Activated T-cell treated with anti-CD3 and anti-CD28 coated beads, Interleukin-2, amount 50 U/mL, for 4 hours (primary cell): ENCODE results near the gene PPM1H. TPM values are rescaled to one million over a fixed set of nuclear protein-coding genes. Genes with fewer than 3 reads are reported as not detected.

Experiments
- ATAC-seq, 2 donors: fragments of 200-7000 bp; cut with Tn5 transposase; one replicate each; pipeline ENCODE4 v1.10.0; 2021
- DNase-seq: peaks from one replicate; pipeline ENCODE4 v3.0.0-alpha.2; 2020
- H3K27me3 Mint-ChIP-seq: one replicate; pipeline ENCODE4 v1.8.0; 2021; ENCODE audit warnings: low read depth, mixed read lengths
- H3K36me3 Mint-ChIP-seq: one replicate; pipeline ENCODE4 v1.8.0; 2022; ENCODE audit warnings: mixed read lengths; ENCODE audit not compliant: insufficient read depth
- H3K4me1 Mint-ChIP-seq: one replicate; pipeline ENCODE4 v1.8.0; 2021; ENCODE audit warnings: low read depth, mixed read lengths
- H3K4me3 Mint-ChIP-seq: one replicate; pipeline ENCODE4 v1.8.0; 2021; ENCODE audit warnings: mild to moderate bottlenecking, moderate library complexity, mixed read lengths
- H3K9me3 Mint-ChIP-seq: one replicate; pipeline ENCODE4 v1.8.0; 2021; ENCODE audit warnings: mixed read lengths
- total RNA-seq, 3 donors: library from RNA; stranded (reverse); gene quantifications; one replicate each; pipeline ENCODE4 v1.2.1, GENCODE V29; 2021

PPM1H gene
- total RNA-seq, 3 donors from 2014 or later: 0.03 to 0.25 (median 0.19) TPM

DNA sequence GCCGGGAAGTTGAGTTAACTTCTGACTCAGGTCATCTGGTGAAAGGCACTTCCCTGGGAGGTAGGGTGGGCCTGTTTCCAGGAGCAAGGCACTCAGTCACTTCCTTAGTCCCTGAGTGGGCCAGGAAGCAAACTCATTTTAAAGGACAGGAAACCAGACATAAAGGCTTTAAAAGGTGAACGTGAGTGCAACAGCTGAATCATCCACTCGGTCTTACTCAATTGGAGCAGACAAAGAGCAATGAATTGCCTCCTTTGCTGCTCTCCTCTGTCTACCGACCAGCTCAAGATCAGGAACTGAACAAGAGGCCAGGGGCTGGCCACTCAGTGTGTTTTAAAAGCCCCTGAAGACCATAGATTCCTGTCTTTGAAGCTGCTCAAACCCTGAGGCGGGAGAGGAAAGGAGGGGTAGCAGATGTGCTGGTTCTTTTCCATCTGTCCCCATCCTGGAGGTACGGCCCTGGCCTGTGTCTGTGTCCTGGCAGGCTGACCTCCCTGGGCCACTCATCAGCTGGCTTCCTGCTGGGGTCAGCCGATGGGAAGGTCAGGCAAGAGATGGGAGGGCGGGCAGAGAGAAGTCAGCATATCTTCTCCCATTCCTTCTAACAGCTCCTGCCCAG is 148.9 kb downstream of the PPM1H start:
- H3K9me3 Mint-ChIP-seq: no peaks in the 10 kb centered on the region
- H3K4me1 Mint-ChIP-seq: peaks cover 5% of the 10 kb centered on the region
- H3K27me3 Mint-ChIP-seq: peaks cover 2% of the 10 kb centered on the region
- DNase-seq (no peak), ATAC-seq (peak; percentile 27 to 41)
- H3K36me3 Mint-ChIP-seq: no peaks in the 10 kb centered on the region
- H3K4me3 Mint-ChIP-seq: no peak overlapping the region

DNA sequence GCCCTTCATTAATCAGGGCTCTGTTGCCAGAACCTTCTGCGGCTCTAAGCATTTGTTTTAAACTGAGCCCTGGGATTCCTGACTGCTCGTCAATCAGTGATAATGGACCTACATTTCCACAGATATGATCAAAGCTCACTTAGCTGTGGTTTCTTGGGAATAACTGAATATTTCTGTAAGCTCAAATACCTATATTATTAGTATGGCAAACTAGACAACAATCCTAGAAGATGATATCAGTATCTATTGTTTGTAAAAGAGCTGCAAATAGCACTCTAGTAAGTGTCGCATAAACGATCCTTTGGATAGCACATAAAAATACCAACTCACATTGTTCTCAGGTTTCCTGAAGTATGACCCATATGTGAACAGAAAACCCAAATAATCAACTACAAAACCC is 150.4 kb downstream of the PPM1H start:
- ATAC-seq (no peak), DNase-seq (no peak)
- Mint-ChIP-seq H3K9me3 (no peaks in the 10 kb centered on the region), H3K36me3 (no peaks in the 10 kb centered on the region), H3K27me3 (no peaks in the 10 kb centered on the region), H3K4me1 (peaks cover 5% of the 10 kb centered on the region), H3K4me3 (no peak overlapping the region)

DNA sequence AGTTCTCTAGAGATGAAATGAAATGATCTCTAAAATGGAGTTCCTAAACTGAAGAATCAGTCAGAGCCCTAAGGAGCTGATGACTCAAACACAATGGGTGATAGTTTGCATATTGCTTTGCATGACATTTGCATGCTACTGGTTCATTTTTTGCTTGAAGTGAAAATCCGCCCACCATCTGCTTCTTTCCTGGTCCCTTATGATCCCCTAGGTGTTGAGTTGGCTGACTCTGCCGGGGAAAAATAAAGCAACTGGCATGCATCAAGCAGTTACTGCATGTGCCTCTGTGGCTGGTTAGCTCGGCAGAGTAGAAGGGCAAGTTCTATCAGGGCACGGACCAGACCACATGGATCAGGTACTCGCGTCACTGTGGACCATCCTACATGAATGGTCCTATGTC is 151.1 kb downstream of the PPM1H start:
- Mint-ChIP-seq H3K4me3 (no peak overlapping the region), H3K9me3 (no peaks in the 10 kb centered on the region), H3K27me3 (no peaks in the 10 kb centered on the region), H3K4me1 (peaks cover 5% of the 10 kb centered on the region), H3K36me3 (no peaks in the 10 kb centered on the region)
- ATAC-seq: no peak
- no peak for DNase-seq

DNA sequence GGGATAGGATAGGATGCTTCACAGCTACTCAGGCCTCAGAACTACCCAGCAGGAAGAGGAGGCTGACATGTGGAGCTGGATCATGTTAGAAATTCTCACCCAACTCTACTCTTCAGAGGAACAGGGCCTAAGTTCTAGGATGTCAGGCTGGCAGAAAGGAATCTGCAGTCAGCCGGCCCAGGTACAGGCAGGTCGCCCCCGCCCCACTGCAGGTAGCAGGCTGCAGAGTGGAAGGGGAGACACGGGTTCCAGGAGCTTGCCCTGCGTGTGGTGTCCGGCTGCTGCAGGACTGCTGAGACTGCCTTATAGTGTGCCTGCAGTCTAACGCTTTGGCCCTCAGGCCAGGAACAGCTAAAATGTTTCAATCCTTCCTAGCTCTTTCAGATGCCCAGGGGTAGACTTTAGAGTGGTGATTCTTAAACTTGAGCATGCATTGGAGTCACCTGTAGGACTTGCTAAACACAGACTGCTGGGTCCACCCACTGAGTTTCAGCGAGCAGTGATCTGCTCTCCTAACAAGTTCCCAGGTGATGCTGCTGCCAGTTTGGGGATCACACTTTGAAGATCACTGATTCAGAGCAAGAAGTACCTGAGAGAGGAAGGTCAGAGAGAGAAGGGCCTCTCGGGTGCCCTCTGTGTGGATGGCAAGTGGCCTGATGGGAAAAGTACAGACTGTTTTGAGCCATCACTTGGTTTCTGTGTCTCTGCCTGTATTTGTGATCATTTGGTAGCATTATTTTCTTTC is 153.6 kb downstream of the PPM1H start:
- DNase-seq: no peak
- H3K9me3 Mint-ChIP-seq: no peaks in the 10 kb centered on the region
- no peak overlapping the region for H3K4me3 Mint-ChIP-seq
- no peak for ATAC-seq
- H3K4me1 Mint-ChIP-seq: peaks cover 5% of the 10 kb centered on the region
- H3K27me3 Mint-ChIP-seq: no peaks in the 10 kb centered on the region
- H3K36me3 Mint-ChIP-seq: no peaks in the 10 kb centered on the region

DNA sequence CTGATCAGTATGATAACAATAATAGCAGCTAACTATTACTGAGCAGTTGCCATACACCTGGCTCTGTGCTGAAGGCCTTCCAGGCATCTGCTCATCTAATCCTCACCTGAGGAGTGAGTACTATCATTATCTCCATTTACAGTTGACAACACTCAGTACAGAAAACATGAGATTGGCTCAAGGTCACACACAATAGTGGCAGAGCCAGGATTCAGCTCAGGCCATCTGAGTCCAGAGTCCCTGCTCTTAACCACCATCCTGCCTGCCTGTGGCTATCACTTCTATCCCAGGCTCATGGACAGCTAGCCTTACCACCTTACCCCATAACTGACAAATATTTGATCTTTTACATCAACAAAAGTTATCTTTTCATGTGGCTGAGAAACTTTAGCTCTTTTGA is 155.5 kb downstream of the PPM1H start:
- no peaks in the 10 kb centered on the region for H3K27me3 Mint-ChIP-seq
- H3K36me3 Mint-ChIP-seq: no peaks in the 10 kb centered on the region
- DNase-seq (no peak), ATAC-seq (no peak)
- H3K9me3 Mint-ChIP-seq: no peaks in the 10 kb centered on the region
- no peaks in the 10 kb centered on the region for H3K4me1 Mint-ChIP-seq
- H3K4me3 Mint-ChIP-seq: no peak overlapping the region

DNA sequence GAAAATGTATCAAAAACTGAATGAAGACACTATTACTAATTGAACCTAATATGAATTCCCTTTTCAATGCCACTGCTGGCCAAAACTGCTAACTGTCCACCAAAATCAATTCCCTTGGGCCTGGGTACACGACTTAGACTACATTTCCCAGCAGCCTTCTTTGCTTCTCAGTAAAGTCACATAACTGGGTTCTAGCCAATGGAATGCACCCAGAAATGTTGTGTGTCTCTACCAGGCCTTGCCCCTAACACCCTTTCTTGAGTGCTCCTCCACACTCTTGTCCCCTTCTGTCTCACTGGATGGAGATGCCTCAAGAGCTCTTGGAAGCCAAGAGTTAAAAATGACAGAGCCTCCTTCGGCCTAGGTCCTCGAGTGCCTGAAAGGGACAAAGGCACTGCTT is 156.8 kb downstream of the PPM1H start:
- ATAC-seq (no peak), DNase-seq (no peak)
- no peaks in the 10 kb centered on the region for H3K9me3 Mint-ChIP-seq
- no peak overlapping the region for H3K4me3 Mint-ChIP-seq
- H3K36me3 Mint-ChIP-seq: no peaks in the 10 kb centered on the region
- H3K27me3 Mint-ChIP-seq: no peaks in the 10 kb centered on the region
- no peaks in the 10 kb centered on the region for H3K4me1 Mint-ChIP-seq

DNA sequence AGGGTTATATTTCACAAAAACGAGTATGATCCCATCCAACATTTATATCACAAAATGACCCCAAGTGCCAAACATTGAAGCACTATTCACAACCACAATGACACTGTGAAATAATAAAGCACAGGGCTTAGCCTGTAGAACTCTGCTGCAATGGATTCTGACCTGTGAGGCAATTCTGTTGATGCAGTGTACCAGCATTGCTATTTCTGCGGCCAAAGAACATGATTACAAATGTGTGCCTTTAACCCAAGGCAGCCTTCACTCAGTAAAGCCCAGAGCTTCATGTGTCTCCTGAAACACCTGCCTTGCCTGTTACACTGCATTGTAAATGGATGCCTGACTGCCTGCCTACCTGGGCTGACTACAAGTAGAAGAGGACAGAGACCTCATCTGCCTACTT is 158.0 kb downstream of the PPM1H start:
- Mint-ChIP-seq H3K9me3 (no peaks in the 10 kb centered on the region), H3K4me3 (no peak overlapping the region), H3K36me3 (no peaks in the 10 kb centered on the region), H3K27me3 (no peaks in the 10 kb centered on the region), H3K4me1 (no peaks in the 10 kb centered on the region)
- ATAC-seq: no peak
- DNase-seq: no peak

DNA sequence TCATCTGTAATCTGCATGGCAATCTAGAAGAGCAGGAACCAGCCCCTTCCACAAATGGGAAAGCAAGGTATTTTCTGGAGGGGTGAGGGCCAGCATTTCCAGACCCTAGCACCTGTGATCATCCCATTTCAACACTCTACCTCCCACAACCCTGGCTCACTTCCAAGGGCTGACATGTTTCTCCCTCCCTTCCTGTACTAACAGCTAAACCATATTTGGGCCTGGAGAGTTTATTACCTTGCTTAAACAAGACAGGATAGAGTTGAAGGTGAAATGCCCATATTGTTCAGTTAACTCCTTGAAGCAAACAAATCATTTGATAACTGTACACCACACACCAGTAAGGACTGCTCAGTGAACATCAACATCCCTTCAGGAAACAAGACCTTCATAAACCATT is 158.4 kb downstream of the PPM1H start:
- Mint-ChIP-seq H3K27me3 (no peaks in the 10 kb centered on the region), H3K9me3 (no peaks in the 10 kb centered on the region), H3K4me3 (no peak overlapping the region), H3K4me1 (no peaks in the 10 kb centered on the region), H3K36me3 (no peaks in the 10 kb centered on the region)
- DNase-seq (no peak), ATAC-seq (no peak)

DNA sequence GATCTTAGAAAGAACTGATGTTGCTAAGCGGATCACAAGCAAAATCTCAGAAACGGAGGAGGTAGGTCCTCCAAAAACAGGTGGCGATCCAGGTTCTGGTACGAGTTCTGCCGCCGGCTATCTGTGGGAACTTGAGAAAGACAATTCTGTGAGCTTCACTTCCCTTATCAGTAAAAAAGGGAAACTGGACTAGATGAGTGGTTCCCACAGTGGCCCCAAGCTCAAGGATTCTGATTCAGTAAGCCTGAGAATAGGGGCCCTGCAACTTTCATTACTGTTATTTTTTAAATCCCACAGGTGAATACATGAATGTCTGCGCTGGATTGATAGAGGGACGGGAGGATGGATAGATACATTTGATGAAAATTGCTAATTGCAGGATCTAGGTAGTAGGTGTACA is 160.2 kb downstream of the PPM1H start:
- H3K4me1 Mint-ChIP-seq: no peaks in the 10 kb centered on the region
- DNase-seq (no peak), ATAC-seq (no peak)
- no peak overlapping the region for H3K4me3 Mint-ChIP-seq
- no peaks in the 10 kb centered on the region for H3K9me3 Mint-ChIP-seq
- no peaks in the 10 kb centered on the region for H3K36me3 Mint-ChIP-seq
- no peaks in the 10 kb centered on the region for H3K27me3 Mint-ChIP-seq

DNA sequence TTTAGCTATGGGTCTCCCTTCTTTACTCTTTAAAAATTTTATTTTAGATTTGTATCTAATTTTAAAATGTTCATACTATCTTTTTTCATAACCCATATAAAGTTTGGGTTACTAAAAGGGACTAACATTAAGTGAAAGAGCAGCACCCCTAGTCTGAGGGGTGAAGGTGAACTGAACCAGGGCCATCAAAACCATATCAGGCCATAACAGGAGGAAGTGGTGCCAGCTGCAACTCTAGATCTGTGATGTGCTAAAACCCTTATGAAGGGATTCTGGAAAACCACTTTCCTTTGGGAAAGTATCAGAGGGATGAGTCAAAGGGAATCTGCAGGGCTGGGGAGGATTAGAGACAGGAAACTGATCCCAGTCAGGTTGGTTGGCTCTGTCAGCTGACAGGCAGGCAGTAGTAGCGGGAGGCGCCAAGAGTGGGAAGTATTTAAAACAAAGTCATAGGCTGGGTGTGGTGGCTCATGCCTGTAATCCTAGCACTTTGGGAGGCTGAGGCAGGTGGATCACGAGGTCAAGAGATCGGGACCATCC is 162.5 kb downstream of the PPM1H start:
- Mint-ChIP-seq H3K36me3 (no peaks in the 10 kb centered on the region), H3K9me3 (no peaks in the 10 kb centered on the region), H3K4me3 (no peak overlapping the region), H3K27me3 (no peaks in the 10 kb centered on the region), H3K4me1 (no peaks in the 10 kb centered on the region)
- ATAC-seq (no peak), DNase-seq (no peak)

DNA sequence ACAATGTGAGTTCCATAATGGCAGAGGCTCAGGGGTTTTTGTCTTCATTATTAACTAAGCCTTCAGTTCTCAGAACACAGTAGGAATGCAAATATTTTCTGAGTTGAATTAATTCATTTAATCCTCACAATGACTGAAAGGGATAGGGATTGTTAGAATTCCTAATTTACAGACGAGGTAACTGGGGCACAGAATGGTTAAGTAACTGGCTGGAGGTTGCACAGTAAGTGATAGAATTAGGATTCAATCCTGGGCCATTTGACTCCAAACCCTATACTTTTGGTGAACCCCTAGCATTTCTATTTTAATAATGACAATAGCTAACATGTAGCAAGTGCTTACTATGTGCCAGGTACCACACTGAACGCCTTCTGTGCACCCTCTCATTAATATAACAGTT is 163.1 kb downstream of the PPM1H start:
- Mint-ChIP-seq H3K27me3 (no peaks in the 10 kb centered on the region), H3K4me3 (no peak overlapping the region), H3K36me3 (no peaks in the 10 kb centered on the region), H3K9me3 (no peaks in the 10 kb centered on the region), H3K4me1 (no peaks in the 10 kb centered on the region)
- DNase-seq: no peak
- ATAC-seq: no peak

DNA sequence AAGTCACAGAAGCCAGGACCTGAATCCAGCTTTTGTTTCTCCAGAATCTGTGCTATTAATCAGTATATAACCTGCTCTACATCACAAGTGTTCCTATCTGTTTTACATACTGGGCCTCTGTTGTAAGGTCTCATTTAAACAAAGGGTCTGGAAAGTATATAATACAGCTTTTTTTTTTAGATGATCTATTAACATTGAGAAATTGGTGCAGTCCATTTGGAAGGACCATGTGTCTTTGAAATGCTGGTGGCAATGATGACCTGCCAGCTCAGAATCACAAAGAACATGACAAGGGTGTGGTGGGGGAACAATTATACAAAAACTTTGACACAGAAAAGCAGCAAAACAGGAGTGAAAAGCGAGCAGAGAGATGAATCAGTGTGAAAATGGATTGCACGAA is 164.6 kb downstream of the PPM1H start:
- Mint-ChIP-seq H3K4me3 (no peak overlapping the region), H3K27me3 (no peaks in the 10 kb centered on the region), H3K4me1 (no peaks in the 10 kb centered on the region), H3K36me3 (no peaks in the 10 kb centered on the region), H3K9me3 (no peaks in the 10 kb centered on the region)
- DNase-seq (no peak), ATAC-seq (no peak)

DNA sequence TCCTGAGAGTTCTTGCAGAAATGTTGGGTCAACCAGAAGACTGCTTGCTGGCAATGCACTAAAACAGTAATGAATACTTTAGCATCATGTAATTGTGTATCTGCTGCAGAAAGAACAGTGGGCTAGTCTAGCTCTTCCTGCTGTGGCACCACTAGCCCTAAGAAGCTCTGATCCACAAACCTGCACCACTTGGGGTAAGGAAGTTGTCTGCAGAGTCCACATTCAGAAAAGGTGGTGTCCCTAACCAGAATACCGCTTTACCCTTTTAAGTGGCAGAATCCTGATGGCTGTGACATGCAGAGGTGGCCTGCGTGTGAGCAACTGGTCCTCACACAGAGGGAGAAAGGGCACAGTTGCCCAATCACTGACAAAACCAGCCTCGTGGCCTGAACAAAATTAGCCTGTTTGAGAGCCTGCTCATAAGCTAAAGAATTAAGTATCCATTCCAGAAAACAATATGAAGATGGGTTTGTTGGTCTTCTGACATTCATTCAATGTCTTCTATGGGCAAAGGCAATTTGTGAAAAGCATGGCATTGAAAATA is 165.8 kb downstream of the PPM1H start:
- no peaks in the 10 kb centered on the region for H3K27me3 Mint-ChIP-seq
- H3K36me3 Mint-ChIP-seq: no peaks in the 10 kb centered on the region
- DNase-seq (no peak), ATAC-seq (no peak)
- no peaks in the 10 kb centered on the region for H3K4me1 Mint-ChIP-seq
- H3K4me3 Mint-ChIP-seq: no peak overlapping the region
- H3K9me3 Mint-ChIP-seq: no peaks in the 10 kb centered on the region

DNA sequence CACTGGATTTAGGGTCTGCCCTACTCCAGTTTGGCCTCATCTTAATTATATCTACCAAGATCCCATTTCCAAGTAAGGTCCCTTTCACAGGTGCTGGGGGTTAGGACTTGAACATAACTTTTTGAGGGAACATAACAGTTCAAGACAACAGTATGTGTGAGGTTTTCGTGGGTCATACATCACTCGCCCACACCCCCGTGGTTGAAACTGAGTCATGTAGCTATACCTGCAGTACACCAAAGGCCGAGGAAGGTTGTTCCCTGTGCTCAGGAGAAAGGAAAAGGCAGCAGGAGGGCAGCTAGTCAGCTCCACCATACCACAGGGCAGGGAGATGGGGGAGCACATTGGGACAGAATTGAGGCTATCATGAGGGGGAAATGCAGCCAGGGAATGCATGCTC is 167.0 kb downstream of the PPM1H start:
- no peak overlapping the region for H3K4me3 Mint-ChIP-seq
- H3K4me1 Mint-ChIP-seq: no peaks in the 10 kb centered on the region
- ATAC-seq (peak in 1 of 2 donors; percentile 25), DNase-seq (no peak)
- no peaks in the 10 kb centered on the region for H3K9me3 Mint-ChIP-seq
- no peaks in the 10 kb centered on the region for H3K36me3 Mint-ChIP-seq
- H3K27me3 Mint-ChIP-seq: peaks cover 2% of the 10 kb centered on the region

DNA sequence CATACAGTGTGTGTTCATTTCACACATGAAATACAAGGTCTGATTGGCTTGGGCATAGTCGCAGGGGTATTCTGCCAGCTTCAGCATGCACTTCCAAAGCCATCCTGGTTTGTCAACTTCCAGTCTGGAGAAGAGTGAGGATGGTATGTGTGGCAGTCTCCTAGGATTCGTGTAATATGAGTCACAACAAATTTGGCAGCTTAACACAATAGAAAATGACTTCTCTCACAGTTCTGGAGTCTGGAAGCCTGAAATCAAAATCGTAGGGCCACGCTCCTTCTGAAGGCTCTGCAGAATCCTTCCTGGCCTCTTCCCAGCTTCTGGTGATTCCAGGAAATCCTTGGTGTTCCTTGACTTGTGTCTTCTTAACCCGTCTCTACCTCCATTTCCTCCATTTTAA is 167.5 kb downstream of the PPM1H start:
- Mint-ChIP-seq H3K36me3 (no peaks in the 10 kb centered on the region), H3K27me3 (peaks cover 2% of the 10 kb centered on the region), H3K4me3 (no peak overlapping the region), H3K4me1 (no peaks in the 10 kb centered on the region), H3K9me3 (no peaks in the 10 kb centered on the region)
- no peak for ATAC-seq
- DNase-seq: no peak
